ENCODE data around the gene PRAMEF18. TPM values are rescaled to one million over a fixed set of nuclear protein-coding genes. Genes with fewer than 3 reads are reported as not detected.
"Not testable (repeated sequence)": the region's sequence is repeated elsewhere in the genome, so short reads cannot be mapped to it uniquely, and the experiment has no call there.

PRAMEF18 gene, protein sequence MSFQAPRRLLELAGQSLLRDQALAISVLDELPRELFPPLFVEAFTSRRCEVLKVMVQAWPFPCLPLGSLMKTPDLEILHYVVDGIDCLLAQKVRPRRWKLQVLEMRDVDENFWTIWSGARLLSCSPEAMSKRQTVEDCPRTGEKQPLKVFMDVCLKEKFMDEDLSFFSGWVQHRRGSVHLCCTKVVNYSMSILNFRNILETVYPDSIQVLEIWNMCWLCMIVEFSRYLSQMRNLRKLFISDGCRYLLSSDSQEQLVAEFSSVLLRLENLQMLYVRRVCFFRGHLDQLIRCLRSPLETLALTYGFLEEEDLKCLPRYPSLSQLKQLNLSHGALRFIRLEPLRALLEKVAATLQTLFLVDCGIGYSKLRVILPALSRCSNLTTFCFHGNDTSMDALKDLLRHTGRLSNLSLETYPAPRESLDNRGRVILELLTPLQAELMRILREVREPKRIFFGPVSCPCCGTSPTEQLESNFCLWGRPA
- not detected for total RNA-seq
- polyA plus RNA-seq = not detected
- long read RNA-seq, donor 1 = 0 reads
- long read RNA-seq, donor 2 = 0 reads
- long read RNA-seq, donor 3 = 0 reads
- long read RNA-seq, donor 4 = 0 reads
- long read RNA-seq, donor 5 = 0 reads

DNA sequence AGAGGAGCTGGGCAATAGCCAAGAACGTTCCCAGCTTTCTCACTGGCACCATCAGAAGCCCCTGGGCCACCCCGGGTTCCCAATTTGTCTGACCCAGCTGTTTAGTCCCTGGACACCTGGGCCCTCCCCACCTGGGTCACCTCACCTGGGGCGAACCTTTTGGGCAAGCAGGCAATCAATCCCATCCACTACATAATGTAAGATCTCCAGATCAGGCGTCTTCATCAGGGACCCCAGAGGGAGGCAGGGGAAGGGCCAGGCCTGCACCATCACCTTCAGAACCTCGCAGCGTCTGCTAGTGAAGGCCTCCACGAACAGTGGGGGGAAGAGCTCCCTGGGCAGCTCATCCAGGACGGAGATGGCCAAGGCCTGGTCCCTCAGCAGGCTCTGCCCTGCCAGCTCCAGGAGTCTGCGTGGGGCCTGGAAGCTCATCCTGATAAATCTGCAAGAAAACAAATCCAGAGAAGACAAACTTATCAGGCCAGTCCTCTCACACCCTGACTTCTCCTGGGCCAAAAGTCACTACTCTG is at the start of gene PRAMEF18:
TSS of gene PRAMEF18 (minus strand) at position 480 of the 530 bp plus-strand sequence. CDS start at position 432, 48 bp downstream.
- 75 to 81% methylated on average over 9 of the region's 9 CpGs for WGBS, 2 donors
- H3K27ac ChIP-seq (ENCODE audit: low read depth in 1 of 2, low read length in 1 of 2); H3K4me1 ChIP-seq (ENCODE audit: control insufficient read depth in 5 of 5, insufficient read depth in 5 of 5, low read length in 5 of 5); ATAC-seq (ENCODE audit: insufficient read depth, low FRiP score); DNase-seq; H3K4me3 ChIP-seq; H3K9me3 ChIP-seq (ENCODE audit: control insufficient read depth in 4 of 4, insufficient read depth in 3 of 4, low read length in 3 of 4); H3K27me3 ChIP-seq (ENCODE audit: control insufficient read depth in 3 of 3, insufficient read depth in 3 of 3, low read length in 2 of 3); H3K36me3 ChIP-seq (ENCODE audit: control insufficient read depth in 4 of 4, insufficient read depth in 4 of 4, low read length in 4 of 4); H3K9ac ChIP-seq (ENCODE audit: insufficient read depth in 1 of 2, low read length in 2 of 2): not testable (repeated sequence)

DNA sequence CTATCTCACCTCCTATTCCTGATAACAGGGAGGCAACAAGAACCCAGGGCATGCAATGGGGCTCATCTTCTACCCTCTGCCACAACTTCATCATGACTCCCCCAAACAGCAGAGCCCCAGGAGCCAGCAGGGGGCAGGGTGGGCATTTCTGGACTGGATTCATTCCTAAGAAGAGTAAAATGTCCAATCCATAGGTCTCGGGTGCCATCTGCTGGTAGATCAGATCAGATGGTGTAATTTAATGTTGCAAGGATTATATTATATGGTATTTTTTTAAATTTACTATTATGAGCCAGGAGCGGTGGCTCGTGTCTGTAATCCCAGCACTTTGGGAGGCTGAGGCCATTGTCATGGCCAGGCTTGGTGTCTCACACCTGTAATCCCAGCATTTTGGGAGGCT is 39.2 kb upstream of the PRAMEF18 start:
- not testable (repeated sequence) for H3K4me3 ChIP-seq; H3K27ac ChIP-seq (ENCODE audit: low read depth in 1 of 2, low read length in 1 of 2); H3K36me3 ChIP-seq (ENCODE audit: control insufficient read depth in 4 of 4, insufficient read depth in 4 of 4, low read length in 4 of 4); H3K9ac ChIP-seq (ENCODE audit: insufficient read depth in 1 of 2, low read length in 2 of 2); H3K9me3 ChIP-seq (ENCODE audit: control insufficient read depth in 4 of 4, insufficient read depth in 3 of 4, low read length in 3 of 4); H3K4me1 ChIP-seq (ENCODE audit: control insufficient read depth in 5 of 5, insufficient read depth in 5 of 5, low read length in 5 of 5); DNase-seq; ATAC-seq (ENCODE audit: insufficient read depth, low FRiP score); H3K27me3 ChIP-seq (ENCODE audit: control insufficient read depth in 3 of 3, insufficient read depth in 3 of 3, low read length in 2 of 3)
- 38 to 64% methylated on average over 2 of the region's 3 CpGs for WGBS, 2 donors

DNA sequence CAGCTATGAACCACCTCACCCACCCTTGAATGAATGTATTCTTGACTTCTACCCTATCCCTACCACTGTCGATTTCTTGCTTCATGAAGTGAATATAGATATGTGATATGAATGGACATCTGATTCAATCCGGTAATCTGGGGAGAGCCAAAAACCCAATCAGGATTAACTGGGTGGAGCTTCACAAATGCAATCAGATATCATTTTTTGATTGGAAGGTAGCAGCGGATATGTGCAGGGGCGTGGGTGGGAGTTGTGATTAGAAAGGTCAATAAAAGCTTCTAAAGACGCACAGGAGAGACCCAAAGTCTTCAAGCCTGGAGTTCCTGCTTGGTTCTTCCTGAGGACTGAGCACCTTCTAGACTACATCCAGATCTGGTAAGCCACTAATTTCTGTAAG is 27.9 kb upstream of the PRAMEF18 start, which contains the start of gene PRAMEF5:
TSS of gene PRAMEF5 (plus strand) at position 301 of the 400 bp plus-strand sequence. CDS start 5,071 bp downstream, outside the sequence.
- not testable (repeated sequence) for H3K4me3 ChIP-seq; H3K36me3 ChIP-seq (ENCODE audit: control insufficient read depth in 4 of 4, insufficient read depth in 4 of 4, low read length in 4 of 4); H3K9ac ChIP-seq (ENCODE audit: insufficient read depth in 1 of 2, low read length in 2 of 2); H3K9me3 ChIP-seq (ENCODE audit: control insufficient read depth in 4 of 4, insufficient read depth in 3 of 4, low read length in 3 of 4); H3K27ac ChIP-seq (ENCODE audit: low read depth in 1 of 2, low read length in 1 of 2); H3K27me3 ChIP-seq (ENCODE audit: control insufficient read depth in 3 of 3, insufficient read depth in 3 of 3, low read length in 2 of 3); DNase-seq; H3K4me1 ChIP-seq (ENCODE audit: control insufficient read depth in 5 of 5, insufficient read depth in 5 of 5, low read length in 5 of 5); ATAC-seq (ENCODE audit: insufficient read depth, low FRiP score)
- 94 to 100% methylated on average over 1 to 2 of the region's 5 CpGs for WGBS, 2 donors

DNA sequence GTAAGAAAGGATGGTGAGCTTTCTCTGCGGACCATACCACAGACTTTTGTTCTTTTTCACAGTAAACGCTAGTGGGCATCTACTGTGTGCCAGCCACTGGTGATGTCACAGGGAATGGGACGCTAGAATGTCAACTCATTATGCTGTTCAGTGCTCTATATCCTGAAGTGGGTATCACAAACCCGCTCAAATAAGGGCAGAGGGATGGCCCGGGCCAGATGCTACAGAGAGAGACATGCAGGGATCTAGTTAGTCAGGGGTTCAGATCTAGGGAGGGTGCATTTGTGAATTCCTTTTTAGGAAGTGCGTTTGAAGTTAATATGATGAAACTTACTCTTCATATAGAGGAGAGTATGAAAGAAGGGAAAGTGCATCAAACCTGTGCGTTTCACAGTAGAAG is 21.2 kb upstream of the PRAMEF18 start:
- not testable (repeated sequence) for H3K4me1 ChIP-seq (ENCODE audit: control insufficient read depth in 5 of 5, insufficient read depth in 5 of 5, low read length in 5 of 5); H3K4me3 ChIP-seq; H3K36me3 ChIP-seq (ENCODE audit: control insufficient read depth in 4 of 4, insufficient read depth in 4 of 4, low read length in 4 of 4); H3K9me3 ChIP-seq (ENCODE audit: control insufficient read depth in 4 of 4, insufficient read depth in 3 of 4, low read length in 3 of 4); H3K27me3 ChIP-seq (ENCODE audit: control insufficient read depth in 3 of 3, insufficient read depth in 3 of 3, low read length in 2 of 3); ATAC-seq (ENCODE audit: insufficient read depth, low FRiP score); H3K9ac ChIP-seq (ENCODE audit: insufficient read depth in 1 of 2, low read length in 2 of 2); H3K27ac ChIP-seq (ENCODE audit: low read depth in 1 of 2, low read length in 1 of 2); DNase-seq
- 81 to 82% methylated on average over 6 of the region's 7 CpGs for WGBS, 2 donors

DNA sequence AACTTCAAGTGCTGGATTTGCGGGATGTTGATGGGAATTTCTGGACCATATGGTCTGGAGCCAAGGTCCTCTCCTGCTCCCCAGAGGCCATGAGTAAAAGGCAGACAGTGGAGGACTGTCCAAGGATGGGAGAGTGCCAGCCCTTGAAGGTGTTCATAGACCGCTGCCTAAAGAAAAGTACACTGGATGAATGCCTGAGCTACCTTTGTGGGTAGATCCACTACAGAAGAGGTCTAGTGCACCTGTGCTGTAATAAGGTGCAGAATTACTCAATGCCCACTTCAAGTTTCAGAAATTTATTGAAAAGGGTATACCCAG is 20.6 kb upstream of the PRAMEF18 start:
- WGBS, 2 donors = 80% methylated on average over 2 of the region's 2 CpGs
- not testable (repeated sequence) for ATAC-seq (ENCODE audit: insufficient read depth, low FRiP score); H3K27ac ChIP-seq (ENCODE audit: low read depth in 1 of 2, low read length in 1 of 2)

DNA sequence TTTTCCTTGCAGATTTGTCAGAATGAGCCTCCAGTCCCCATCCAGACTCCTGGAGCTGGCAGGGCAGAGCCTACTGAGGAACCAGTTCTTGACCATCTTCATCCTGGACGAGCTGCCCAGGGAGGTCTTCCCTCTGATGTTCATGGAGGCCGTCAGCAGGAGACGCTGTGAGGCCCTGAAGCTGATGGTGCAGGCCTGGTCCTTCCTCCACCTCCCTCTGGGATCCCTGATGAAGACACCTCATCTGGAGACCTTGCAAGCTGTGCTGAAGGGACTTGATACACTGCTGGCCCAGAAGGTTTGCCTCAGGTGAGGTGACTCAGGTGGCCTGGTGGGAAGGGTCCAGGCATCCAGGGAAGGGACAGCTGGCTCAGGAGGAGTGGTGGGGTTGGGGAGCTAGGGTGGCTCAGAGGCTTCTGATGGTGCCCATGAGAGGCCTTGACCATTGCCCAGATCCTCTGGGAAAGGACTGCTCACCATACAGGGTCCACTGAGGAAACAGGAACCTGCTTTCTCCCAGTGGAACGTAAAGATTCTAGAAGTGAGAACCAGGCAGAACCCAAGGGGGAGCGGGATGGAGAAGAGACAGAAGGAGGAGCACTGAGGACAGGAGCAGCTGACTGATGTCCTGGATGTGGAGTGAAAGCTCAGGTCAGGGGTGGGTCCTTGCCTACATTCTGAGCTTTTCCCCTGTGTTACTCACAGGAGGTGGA is 20.0 kb upstream of the PRAMEF18 start:
- H3K27ac ChIP-seq (ENCODE audit: low read depth in 1 of 2, low read length in 1 of 2); H3K9me3 ChIP-seq (ENCODE audit: control insufficient read depth in 4 of 4, insufficient read depth in 3 of 4, low read length in 3 of 4); H3K4me3 ChIP-seq; H3K9ac ChIP-seq (ENCODE audit: insufficient read depth in 1 of 2, low read length in 2 of 2); H3K36me3 ChIP-seq (ENCODE audit: control insufficient read depth in 4 of 4, insufficient read depth in 4 of 4, low read length in 4 of 4); ATAC-seq (ENCODE audit: insufficient read depth, low FRiP score); H3K27me3 ChIP-seq (ENCODE audit: control insufficient read depth in 3 of 3, insufficient read depth in 3 of 3, low read length in 2 of 3); H3K4me1 ChIP-seq (ENCODE audit: control insufficient read depth in 5 of 5, insufficient read depth in 5 of 5, low read length in 5 of 5); DNase-seq: not testable (repeated sequence)
- WGBS, 2 donors = 75 to 82% methylated on average over 5 of the region's 5 CpGs

More for the DNA sequence above, 20.6 kb upstream of the PRAMEF18 start:
- not testable (repeated sequence) for H3K27me3 ChIP-seq (ENCODE audit: control insufficient read depth in 3 of 3, insufficient read depth in 3 of 3, low read length in 2 of 3); H3K4me1 ChIP-seq (ENCODE audit: control insufficient read depth in 5 of 5, insufficient read depth in 5 of 5, low read length in 5 of 5); H3K4me3 ChIP-seq; H3K9me3 ChIP-seq (ENCODE audit: control insufficient read depth in 4 of 4, insufficient read depth in 3 of 4, low read length in 3 of 4); H3K36me3 ChIP-seq (ENCODE audit: control insufficient read depth in 4 of 4, insufficient read depth in 4 of 4, low read length in 4 of 4); DNase-seq; H3K9ac ChIP-seq (ENCODE audit: insufficient read depth in 1 of 2, low read length in 2 of 2)

DNA sequence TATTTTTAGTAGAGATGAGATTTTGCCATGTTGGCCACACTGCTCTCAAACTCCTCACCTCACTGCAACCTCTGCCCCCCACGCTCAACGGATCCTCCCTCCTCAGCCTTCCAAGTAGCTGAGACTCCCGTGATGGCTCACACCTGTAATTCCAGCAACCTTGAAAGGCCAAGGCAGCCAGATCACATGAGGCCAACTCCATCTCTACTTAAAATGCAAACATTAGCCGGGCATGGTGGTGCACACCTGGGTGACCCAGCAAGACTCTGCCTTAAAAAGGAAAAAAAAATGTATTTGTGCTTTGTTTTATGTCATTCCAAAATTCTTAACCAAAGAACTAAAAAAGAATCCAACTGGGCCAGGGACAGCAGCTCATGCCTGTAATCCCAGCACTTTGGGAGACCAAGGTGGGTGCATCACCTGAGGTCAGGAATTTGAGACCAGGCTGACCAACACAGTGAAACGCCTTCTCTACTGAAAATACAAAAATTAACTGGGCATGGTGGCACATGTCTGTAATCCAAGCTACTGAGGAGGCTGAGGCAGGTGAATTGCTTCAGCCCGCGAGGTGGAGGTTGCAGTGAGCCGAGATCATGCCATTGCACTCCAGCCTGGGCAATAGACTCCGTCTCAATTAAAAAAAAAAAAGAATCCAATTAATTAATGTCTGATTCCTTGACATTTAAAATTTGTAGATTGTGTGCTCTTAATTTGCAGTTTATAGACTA is 17.7 kb upstream of the PRAMEF18 start:
- not testable (repeated sequence) for H3K36me3 ChIP-seq (ENCODE audit: control insufficient read depth in 4 of 4, insufficient read depth in 4 of 4, low read length in 4 of 4); H3K9me3 ChIP-seq (ENCODE audit: control insufficient read depth in 4 of 4, insufficient read depth in 3 of 4, low read length in 3 of 4); H3K4me3 ChIP-seq; ATAC-seq (ENCODE audit: insufficient read depth, low FRiP score); H3K27ac ChIP-seq (ENCODE audit: low read depth in 1 of 2, low read length in 1 of 2); DNase-seq; H3K4me1 ChIP-seq (ENCODE audit: control insufficient read depth in 5 of 5, insufficient read depth in 5 of 5, low read length in 5 of 5); H3K27me3 ChIP-seq (ENCODE audit: control insufficient read depth in 3 of 3, insufficient read depth in 3 of 3, low read length in 2 of 3); H3K9ac ChIP-seq (ENCODE audit: insufficient read depth in 1 of 2, low read length in 2 of 2)
- 87 to 91% methylated on average over 9 of the region's 9 CpGs for WGBS, 2 donors
